HG03565 (cell line): ENCODE results near the gene DCLK2.
"Not testable (repeated sequence)": the region's sequence is repeated elsewhere in the genome, so short reads cannot be mapped to it uniquely, and the experiment has no call there.

Experiments
- ATAC-seq: cut with Tn5 transposase; IDR thresholded peaks from one replicate; pipeline ENCODE4 v1.9.1; 2021; ENCODE audit warnings: mild to moderate bottlenecking, moderate library complexity; ENCODE audit not compliant: unreplicated experiment

DCLK2 gene

DNA sequence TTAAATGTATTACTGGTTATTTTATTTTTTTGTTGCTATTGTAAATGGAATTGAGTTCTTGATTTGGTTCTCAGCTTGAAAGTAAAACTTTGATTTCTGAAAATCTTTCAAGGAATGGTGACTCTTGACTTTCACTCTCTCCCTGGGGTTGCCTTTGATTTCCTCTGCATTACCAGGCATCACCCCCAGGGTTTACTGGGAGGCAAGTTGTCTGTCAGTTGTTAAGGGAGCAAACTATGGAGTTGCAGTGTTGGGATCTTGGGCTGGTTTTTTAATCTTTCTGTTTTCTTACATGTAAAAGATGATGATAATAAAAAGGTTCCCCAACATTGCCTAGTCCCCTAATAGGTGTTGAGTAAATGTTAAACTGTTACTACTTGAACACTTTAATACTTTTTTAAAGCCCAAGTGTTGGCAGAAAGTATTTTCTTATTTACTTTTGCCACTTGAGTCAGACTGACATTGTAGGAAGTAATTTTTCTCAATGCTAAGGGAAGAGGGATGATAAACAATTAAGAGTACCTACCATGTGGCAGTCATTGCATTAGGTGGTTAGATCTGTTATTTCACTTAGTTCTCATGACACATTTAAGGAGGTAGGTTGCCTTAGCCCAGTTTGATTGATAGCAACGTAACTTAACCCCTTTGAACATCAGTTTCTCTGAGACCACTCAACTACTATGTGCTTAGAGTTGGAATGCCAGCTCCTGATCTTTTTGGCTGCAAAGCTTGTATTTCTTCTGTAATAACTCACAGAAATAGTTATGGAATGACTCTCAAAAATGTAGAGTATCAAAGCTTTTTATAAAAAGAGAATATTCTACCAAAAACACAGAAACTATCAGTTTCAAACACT is 67.1 kb downstream of the DCLK2 start:
- no peak for ATAC-seq

DNA sequence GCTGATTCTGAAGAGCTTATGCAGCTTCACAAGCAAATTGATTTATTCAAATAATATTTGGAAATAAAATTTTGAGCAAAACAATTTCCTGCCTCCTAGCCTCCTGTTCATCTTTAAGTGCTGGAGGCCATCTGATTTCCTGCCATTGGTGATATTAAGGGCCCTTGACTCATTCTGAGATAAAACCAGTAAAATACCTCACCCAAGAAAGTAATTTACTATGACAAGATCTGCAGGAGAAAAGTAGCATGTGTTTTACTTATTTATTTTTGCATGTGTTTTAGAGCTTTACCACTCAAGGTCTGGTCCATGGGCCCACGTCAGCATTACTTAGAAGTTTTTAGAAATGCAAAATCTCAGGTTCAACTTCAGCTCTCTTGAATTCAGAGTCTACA is 67.7 kb downstream of the DCLK2 start:
- ATAC-seq = no peak

DNA sequence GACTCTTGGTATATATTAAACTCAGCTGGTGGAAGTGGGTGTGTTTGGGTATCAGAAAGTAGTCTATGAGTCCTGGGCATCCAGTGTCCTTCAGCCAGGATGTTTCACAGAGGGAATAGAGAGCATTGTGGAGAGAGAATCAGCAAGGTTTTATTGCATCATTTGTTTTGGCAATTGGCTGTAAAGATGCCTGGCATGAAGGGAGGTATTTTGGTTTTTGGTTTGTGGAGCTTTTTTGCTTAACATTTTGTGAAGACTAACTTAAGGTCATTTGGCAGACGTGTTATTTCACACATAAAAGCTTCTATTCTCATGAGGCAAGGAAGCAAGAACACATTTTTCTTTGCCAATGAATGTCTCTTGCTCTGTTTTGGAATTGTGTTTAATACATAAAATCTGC is 71.1 kb downstream of the DCLK2 start:
- no peak for ATAC-seq

- ATAC-seq = no peak
These were observed 72.4 kb downstream of the DCLK2 start for GRCh38 chr4:150150629-150151062.

GRCh38 chr4:150152766-150153165 is 74.5 kb downstream of the DCLK2 start:
- no peak for ATAC-seq

DNA sequence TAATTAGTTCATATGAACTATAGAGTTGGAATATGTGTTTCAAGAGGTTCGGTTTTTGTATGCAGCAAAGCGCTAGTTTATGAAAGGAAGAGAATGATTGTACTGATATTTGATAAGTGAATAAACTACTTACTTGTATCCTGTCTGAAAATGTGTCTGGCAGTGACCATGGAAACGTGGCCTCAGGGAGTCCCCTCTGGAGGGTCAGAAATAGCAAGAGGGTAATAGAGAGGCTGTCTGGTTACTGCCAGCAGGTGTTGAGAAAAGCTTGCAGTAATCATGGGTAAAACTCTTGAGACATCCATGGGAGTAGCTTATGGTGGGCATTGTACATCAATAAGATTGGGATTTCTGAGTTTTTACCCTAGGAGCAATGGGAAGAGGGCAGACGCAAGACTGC is 77.1 kb downstream of the DCLK2 start:
- ATAC-seq = no peak

DNA sequence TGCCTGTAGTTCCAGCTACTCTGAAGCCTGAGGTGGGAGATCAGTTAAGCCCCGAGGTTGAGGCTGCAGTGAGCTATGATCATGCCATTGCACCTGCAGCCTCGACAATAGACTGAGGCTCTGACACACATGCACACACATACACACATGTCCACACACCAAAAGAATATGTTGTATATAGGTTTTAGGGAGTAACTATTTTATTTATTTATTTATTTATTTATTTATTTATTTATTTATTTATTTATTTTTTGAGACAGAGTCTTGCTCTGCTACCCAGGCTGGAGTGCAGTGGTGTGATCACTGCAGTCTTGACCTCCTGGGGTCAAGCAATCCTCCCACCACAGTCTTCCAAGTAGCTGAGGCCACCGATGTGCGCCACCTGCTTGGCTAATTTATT is 78.3 kb downstream of the DCLK2 start:
- ATAC-seq = no peak

- no peak for ATAC-seq
These were observed 79.8 kb downstream of the DCLK2 start for GRCh38 chr4:150158041-150158440.

DNA sequence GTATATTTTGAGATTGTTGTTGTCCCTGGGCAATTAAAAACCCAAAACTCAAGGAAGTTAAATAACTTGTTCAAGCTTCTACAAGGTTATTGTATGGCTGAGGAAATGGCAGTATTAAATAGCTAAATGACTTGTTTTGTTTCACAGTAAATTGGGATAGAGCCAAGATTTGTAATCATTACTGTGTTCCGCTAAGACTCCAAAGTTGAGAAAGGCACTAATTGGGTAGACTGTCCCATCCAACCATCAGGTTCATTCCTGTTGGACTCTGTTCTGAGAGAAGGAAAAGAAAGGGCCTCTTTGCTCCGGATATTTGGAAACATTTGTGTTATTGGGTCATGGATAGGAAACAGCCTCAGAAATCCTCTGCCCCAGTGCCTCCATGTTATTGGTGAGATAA is 82.2 kb downstream of the DCLK2 start:
- ATAC-seq = no peak

- no peak for ATAC-seq
These were observed 82.9 kb downstream of the DCLK2 start for GRCh38 chr4:150161109-150161508.

- ATAC-seq = not testable (repeated sequence)
These were observed 83.8 kb downstream of the DCLK2 start for GRCh38 chr4:150162020-150162419.

GRCh38 chr4:150164055-150164454 is 85.8 kb downstream of the DCLK2 start:
- no peak for ATAC-seq

DNA sequence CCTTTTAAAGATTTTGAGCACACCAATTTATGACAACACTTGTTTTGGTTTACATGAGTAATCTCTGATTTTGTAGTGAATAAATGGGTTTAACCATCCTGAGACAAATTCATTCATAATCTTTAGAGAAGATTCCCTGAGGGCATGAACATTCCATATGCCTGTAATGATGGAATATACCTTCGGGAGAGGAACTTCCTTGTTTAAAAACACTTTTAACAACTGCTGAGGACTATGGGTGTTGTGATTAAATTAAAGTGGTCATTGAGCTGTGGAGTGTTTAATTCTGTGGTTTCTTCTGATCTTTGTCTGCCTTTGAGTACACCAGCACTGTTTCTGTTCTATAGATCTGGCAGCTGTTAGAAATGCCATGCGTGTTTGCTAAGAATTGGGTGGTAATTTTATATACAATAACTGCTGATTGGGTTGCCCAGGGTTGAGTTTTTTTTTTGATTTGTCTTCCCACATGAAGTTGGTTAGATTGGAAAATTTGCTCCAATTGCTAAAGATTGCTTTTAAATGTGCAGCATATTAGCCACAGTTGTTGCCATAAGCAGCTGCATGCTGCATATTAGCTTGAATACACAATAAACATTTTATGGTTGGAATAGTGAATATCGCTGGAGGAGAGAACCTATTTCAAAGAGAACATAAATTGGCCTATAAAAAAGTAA is 86.8 kb downstream of the DCLK2 start:
- no peak for ATAC-seq

GRCh38 chr4:150167054-150167453 is 88.8 kb downstream of the DCLK2 start:
- ATAC-seq = no peak

GRCh38 chr4:150173432-150173861 is 95.2 kb downstream of the DCLK2 start:
- no peak for ATAC-seq

DNA sequence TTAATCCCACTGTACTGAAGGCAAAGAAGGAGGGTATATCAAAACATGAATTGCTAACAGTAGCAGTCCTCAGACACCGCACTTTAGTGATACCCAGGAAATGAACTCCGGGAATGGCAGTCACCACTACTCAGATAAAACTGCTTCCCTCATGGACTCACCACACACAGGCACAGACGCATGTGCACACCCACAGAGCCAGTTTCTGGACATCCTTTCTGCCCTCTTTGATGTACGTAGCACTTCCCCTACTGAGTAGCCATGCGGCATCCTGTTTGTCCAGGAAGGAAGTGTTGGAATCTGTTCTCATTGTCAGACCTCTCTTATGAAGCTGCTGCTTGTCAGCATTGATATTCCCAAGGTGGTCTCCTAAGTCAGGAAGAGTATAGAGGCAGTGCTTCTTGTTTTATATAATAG is 95.7 kb downstream of the DCLK2 start:
- ATAC-seq = no peak

GRCh38 chr4:150176547-150176946 is 98.3 kb downstream of the DCLK2 start:
- ATAC-seq = no peak

GRCh38 chr4:150178161-150178560 is 99.9 kb downstream of the DCLK2 start:
- no peak for ATAC-seq

DNA sequence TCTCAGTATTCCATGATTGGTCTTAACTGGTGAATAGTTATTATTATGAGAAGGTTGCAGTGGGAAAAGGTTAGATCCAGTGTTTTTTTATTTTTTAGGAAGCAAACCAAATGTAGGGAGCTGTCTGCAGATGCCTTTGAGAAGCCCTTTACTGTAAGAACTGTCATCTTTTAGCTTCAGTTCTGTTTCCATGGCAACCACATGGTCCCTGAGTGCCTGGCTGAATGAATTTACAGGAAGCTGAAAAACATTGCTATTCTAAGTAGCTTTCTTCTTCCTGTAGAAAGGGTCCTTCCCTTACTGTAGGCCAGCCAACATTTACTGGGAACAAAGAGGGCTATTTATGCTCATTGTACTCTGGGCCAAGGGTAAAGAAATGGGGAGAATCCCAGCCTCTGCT is 103.3 kb downstream of the DCLK2 start:
- ATAC-seq = no peak

DNA sequence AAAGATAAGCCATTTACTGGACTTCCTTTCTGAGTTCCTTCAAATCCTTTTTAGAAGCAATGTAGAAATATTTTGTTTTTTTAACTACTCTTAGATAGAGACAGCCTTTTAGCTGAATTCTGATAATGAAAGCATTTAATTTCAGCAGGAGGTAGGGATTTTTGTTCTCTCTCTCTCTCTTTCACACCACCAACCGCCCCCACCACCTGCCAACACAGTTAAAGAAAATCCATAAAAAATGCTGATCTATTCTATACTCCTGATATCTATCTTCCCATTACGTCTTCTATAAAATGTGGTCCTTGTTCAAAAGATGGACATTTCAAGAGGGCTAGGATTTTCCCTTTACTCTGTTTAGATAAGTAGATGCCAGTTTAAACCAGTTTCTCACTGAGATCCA is 104.5 kb downstream of the DCLK2 start:
- no peak for ATAC-seq

- not testable (repeated sequence) for ATAC-seq
These were observed 106.8 kb downstream of the DCLK2 start for GRCh38 chr4:150185033-150185432.

GRCh38 chr4:150192986-150193385 is 114.7 kb downstream of the DCLK2 start:
- ATAC-seq = no peak
